Parathyroid adenoma (tissue), 2 donors: ENCODE results near the gene ZMIZ1.

Source experiments
- H2AFZ ChIP-seq: fragments of 300-600 bp; sonication (generic); one replicate; pipeline ENCODE4 v1.7.0; 2017; ENCODE audit warnings: antibody characterized with exemption, mild to moderate bottlenecking
- H3K27ac ChIP-seq: fragments of 300-600 bp; sonication (generic); one replicate; pipeline ENCODE4 v1.7.0; 2017
- H3K27me3 ChIP-seq: fragments of 300-600 bp; sonication (generic); one replicate; pipeline ENCODE4 v1.7.0; 2017; ENCODE audit warnings: low read length; ENCODE audit not compliant: control insufficient read depth, insufficient read depth
- H3K36me3 ChIP-seq: fragments of 300-600 bp; sonication (generic); one replicate; pipeline ENCODE4 v1.7.0; 2017; ENCODE audit warnings: low read length; ENCODE audit not compliant: control insufficient read depth, insufficient read depth
- H3K4me1 ChIP-seq: fragments of 300-600 bp; sonication (generic); one replicate; pipeline ENCODE4 v1.7.0; 2017; ENCODE audit warnings: control low read depth
- H3K4me2 ChIP-seq: fragments of 300-600 bp; sonication (generic); one replicate; pipeline ENCODE4 v1.7.0; 2017; ENCODE audit warnings: low read length
- H3K4me3 ChIP-seq: fragments of 300-600 bp; sonication (generic); one replicate; pipeline ENCODE4 v1.7.0; 2017; ENCODE audit warnings: low read depth, low read length
- H3K79me2 ChIP-seq: fragments of 300-600 bp; sonication (generic); one replicate; pipeline ENCODE4 v1.7.0; 2017; ENCODE audit warnings: control low read depth
- H3K9ac ChIP-seq: fragments of 300-600 bp; sonication (generic); one replicate; pipeline ENCODE4 v1.7.0; 2017; ENCODE audit warnings: mild to moderate bottlenecking
- H3K9me3 ChIP-seq: fragments of 300-600 bp; sonication (generic); one replicate; pipeline ENCODE4 v1.7.0; 2017; ENCODE audit warnings: low read length; ENCODE audit not compliant: control insufficient read depth
- CTCF ChIP-seq: fragments of 300-600 bp; sonication (generic); IDR thresholded peaks from one replicate; pipeline ENCODE4 v1.7.0; 2017; ENCODE audit warnings: antibody characterized with exemption, mild to moderate bottlenecking
- donor health status: primary hyperparathyroidism.

Gene ZMIZ1

GRCh38 chr10:79197558-79197957, 128.8 kb downstream of the ZMIZ1 start:
- no peak for TF ChIP-seq CTCF
- Histone ChIP-seq H3K4me1 (peaks cover 2% of the 10 kb centered on the region), H3K36me3 (no peaks in the 10 kb centered on the region), H3K9ac (no peak overlapping the region), H3K9me3 (no peaks in the 10 kb centered on the region), H3K79me2 (peaks cover 15% of the 10 kb centered on the region), H3K4me3 (no peak overlapping the region), H3K4me2 (no peak overlapping the region), H2AFZ (no peak overlapping the region), H3K27me3 (no peaks in the 10 kb centered on the region), H3K27ac (no peak overlapping the region)

- no peaks in the 10 kb centered on the region for H3K36me3 ChIP-seq
- no peaks in the 10 kb centered on the region for H3K27me3 ChIP-seq
- H3K4me3 ChIP-seq = no peak overlapping the region
- H3K9ac ChIP-seq = no peak overlapping the region
- H3K4me1 ChIP-seq = peaks cover 17% of the 10 kb centered on the region
- peaks cover 20% of the 10 kb centered on the region for H3K79me2 ChIP-seq
- no peak for TF ChIP-seq CTCF
- no peak overlapping the region for H2AFZ ChIP-seq
- no peaks in the 10 kb centered on the region for H3K9me3 ChIP-seq
- no peak overlapping the region for H3K27ac ChIP-seq
- no peak overlapping the region for H3K4me2 ChIP-seq
These were observed 131.6 kb downstream of the ZMIZ1 start for GRCh38 chr10:79200346-79200745.

- H3K9me3 ChIP-seq = no peaks in the 10 kb centered on the region
- H3K27me3 ChIP-seq = no peaks in the 10 kb centered on the region
- H3K4me1 ChIP-seq = peaks cover 17% of the 10 kb centered on the region
- no peak overlapping the region for H3K4me3 ChIP-seq
- no peak overlapping the region for H3K27ac ChIP-seq
- no peak overlapping the region for H2AFZ ChIP-seq
- H3K9ac ChIP-seq = no peak overlapping the region
- H3K36me3 ChIP-seq = no peaks in the 10 kb centered on the region
- TF ChIP-seq CTCF = no peak
- peaks cover 19% of the 10 kb centered on the region for H3K79me2 ChIP-seq
- H3K4me2 ChIP-seq = no peak overlapping the region
These were observed 132.9 kb downstream of the ZMIZ1 start for GRCh38 chr10:79201706-79202105.

- Histone ChIP-seq H3K9ac (no peak overlapping the region), H2AFZ (no peak overlapping the region)
These were observed 133.6 kb downstream of the ZMIZ1 start for GRCh38 chr10:79202188-79203013.

More at GRCh38 chr10:79202188-79203013, 133.6 kb downstream of the ZMIZ1 start:
- TF ChIP-seq CTCF = no peak
- Histone ChIP-seq H3K79me2 (peaks cover 18% of the 10 kb centered on the region), H3K36me3 (no peaks in the 10 kb centered on the region), H3K4me2 (no peak overlapping the region), H3K9me3 (no peaks in the 10 kb centered on the region), H3K4me3 (no peak overlapping the region), H3K27me3 (no peaks in the 10 kb centered on the region), H3K4me1 (peaks cover 15% of the 10 kb centered on the region), H3K27ac (no peak overlapping the region)
